Karpas-422 (cell line): Measurements from ENCODE around the gene STAT6. TPM values are rescaled to one million over a fixed set of nuclear protein-coding genes. Genes with fewer than 3 reads are reported as not detected.

Source experiments
- DNase-seq: peaks from one replicate; pipeline ENCODE4 v3.0.0-alpha.2; 2015
- H2AFZ ChIP-seq: fragments of 200-600 bp; sonication (generic); 2 replicates; pipeline ENCODE4 v1.6.1; 2014; ENCODE audit warnings: antibody characterized with exemption, low read length, mixed read lengths
- H3K27ac ChIP-seq: fragments of 200-600 bp; sonication (generic); 2 replicates; pipeline ENCODE4 v1.5.1; 2014; ENCODE audit warnings: mild to moderate bottlenecking, low read length, moderate library complexity
- H3K27me3 ChIP-seq: fragments of 200-600 bp; sonication (generic); 2 replicates; pipeline ENCODE4 v1.6.1; 2014; ENCODE audit warnings: low read length, mixed read lengths
- H3K36me3 ChIP-seq: fragments of 200-600 bp; sonication (generic); 2 replicates; pipeline ENCODE4 v1.6.1; 2014; ENCODE audit warnings: low read length, mixed read lengths; ENCODE audit not compliant: insufficient read depth
- H3K4me1 ChIP-seq: fragments of 200-600 bp; sonication (generic); 2 replicates; pipeline ENCODE4 v1.6.1; 2014; ENCODE audit warnings: mild to moderate bottlenecking, low read length, mixed read lengths
- H3K4me2 ChIP-seq: fragments of 200-600 bp; sonication (generic); 2 replicates; pipeline ENCODE4 v1.6.1; 2014; ENCODE audit warnings: low read length, low read depth, mild to moderate bottlenecking; ENCODE audit not compliant: poor library complexity, severe bottlenecking
- H3K4me3 ChIP-seq: fragments of 200-600 bp; sonication (generic); 2 replicates; pipeline ENCODE4 v1.5.1; 2014; ENCODE audit warnings: mild to moderate bottlenecking, antibody characterized with exemption, low read length, mixed read lengths
- H3K79me2 ChIP-seq: fragments of 200-600 bp; sonication (generic); 2 replicates; pipeline ENCODE4 v1.6.1; 2014; ENCODE audit warnings: mild to moderate bottlenecking, low read length, mixed read lengths
- H3K9ac ChIP-seq: fragments of 200-600 bp; sonication (generic); 2 replicates; pipeline ENCODE4 v1.6.0; 2014; ENCODE audit warnings: low read length
- H3K9me2 ChIP-seq: fragments of 200-600 bp; sonication (generic), shearing (Covaris generic); replicated peaks from 2 replicates; pipeline ENCODE4 v1.6.0; 2014; ENCODE audit warnings: mild to moderate bottlenecking, low read length, moderate library complexity; ENCODE audit not compliant: insufficient read depth
- H3K9me3 ChIP-seq: fragments of 300-700, 200-600 bp; sonication (generic); 2 replicates; pipeline ENCODE4 v1.6.1; 2014; ENCODE audit warnings: low read length, mixed read lengths
- H4K20me1 ChIP-seq: fragments of 200-600 bp; sonication (generic); 2 replicates; pipeline ENCODE4 v1.6.1; 2014; ENCODE audit warnings: mild to moderate bottlenecking, antibody characterized with exemption, low read length, low read depth; ENCODE audit not compliant: insufficient read depth
- total RNA-seq: library from RNA; depleted of rRNA; stranded (reverse); fragments of >200 nt; shearing (Covaris generic); gene quantifications from 2 replicates; pipeline ENCODE4 v1.2.3, GENCODE V29; 2014; ENCODE audit warnings: low replicate concordance; rRNA removed

Gene STAT6, protein sequence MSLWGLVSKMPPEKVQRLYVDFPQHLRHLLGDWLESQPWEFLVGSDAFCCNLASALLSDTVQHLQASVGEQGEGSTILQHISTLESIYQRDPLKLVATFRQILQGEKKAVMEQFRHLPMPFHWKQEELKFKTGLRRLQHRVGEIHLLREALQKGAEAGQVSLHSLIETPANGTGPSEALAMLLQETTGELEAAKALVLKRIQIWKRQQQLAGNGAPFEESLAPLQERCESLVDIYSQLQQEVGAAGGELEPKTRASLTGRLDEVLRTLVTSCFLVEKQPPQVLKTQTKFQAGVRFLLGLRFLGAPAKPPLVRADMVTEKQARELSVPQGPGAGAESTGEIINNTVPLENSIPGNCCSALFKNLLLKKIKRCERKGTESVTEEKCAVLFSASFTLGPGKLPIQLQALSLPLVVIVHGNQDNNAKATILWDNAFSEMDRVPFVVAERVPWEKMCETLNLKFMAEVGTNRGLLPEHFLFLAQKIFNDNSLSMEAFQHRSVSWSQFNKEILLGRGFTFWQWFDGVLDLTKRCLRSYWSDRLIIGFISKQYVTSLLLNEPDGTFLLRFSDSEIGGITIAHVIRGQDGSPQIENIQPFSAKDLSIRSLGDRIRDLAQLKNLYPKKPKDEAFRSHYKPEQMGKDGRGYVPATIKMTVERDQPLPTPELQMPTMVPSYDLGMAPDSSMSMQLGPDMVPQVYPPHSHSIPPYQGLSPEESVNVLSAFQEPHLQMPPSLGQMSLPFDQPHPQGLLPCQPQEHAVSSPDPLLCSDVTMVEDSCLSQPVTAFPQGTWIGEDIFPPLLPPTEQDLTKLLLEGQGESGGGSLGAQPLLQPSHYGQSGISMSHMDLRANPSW
- total RNA-seq = 116 and 140 TPM in 2 replicates

- peaks cover 40% of the 10 kb centered on the region for H3K79me2 ChIP-seq
- H3K27me3 ChIP-seq = no peaks in the 10 kb centered on the region
- peaks cover 48% of the 10 kb centered on the region for H3K4me1 ChIP-seq
- DNase-seq = peak; percentile 96
- H3K4me3 ChIP-seq = peak within 1 kb of the TSS; percentile 96
- peaks cover 14% of the 10 kb centered on the region; the same call in 1 of the 2 replicates for H3K36me3 ChIP-seq
- H3K4me2 ChIP-seq = peak within 1 kb of the TSS; percentile 94
- H3K27ac ChIP-seq = peak within 1 kb of the TSS; percentile 87
- no peaks in the 10 kb centered on the region for H3K9me2 ChIP-seq
- H2AFZ ChIP-seq = peak within 1 kb of the TSS; percentile 80; the same call in 1 of the 2 replicates
- H4K20me1 ChIP-seq = peaks cover 18% of the 10 kb centered on the region
- H3K9ac ChIP-seq = peak within 1 kb of the TSS; percentile 93
- no peaks in the 10 kb centered on the region for H3K9me3 ChIP-seq
Measured at GRCh38 chr12:57111031-57111734, at the start of gene STAT6. TSS of gene STAT6 (minus strand) at chr12:57111362. CDS start at chr12:57108278, 3,084 bp downstream.

GRCh38 chr12:57160741-57161140, 49.6 kb upstream of the STAT6 start:
- DNase-seq = no peak
- H2AFZ ChIP-seq = no peak overlapping the region
- no peak overlapping the region for H3K4me3 ChIP-seq
- H4K20me1 ChIP-seq = no peaks in the 10 kb centered on the region
- no peaks in the 10 kb centered on the region for H3K9me2 ChIP-seq
- H3K27ac ChIP-seq = no peak overlapping the region
- H3K4me2 ChIP-seq = no peak overlapping the region
- H3K36me3 ChIP-seq = no peaks in the 10 kb centered on the region
- H3K79me2 ChIP-seq = no peaks in the 10 kb centered on the region
- no peaks in the 10 kb centered on the region for H3K4me1 ChIP-seq
- no peaks in the 10 kb centered on the region for H3K9me3 ChIP-seq
- H3K27me3 ChIP-seq = no peaks in the 10 kb centered on the region
- no peak overlapping the region for H3K9ac ChIP-seq

- no peak overlapping the region for H2AFZ ChIP-seq
- H3K4me1 ChIP-seq = no peaks in the 10 kb centered on the region
- no peaks in the 10 kb centered on the region for H3K79me2 ChIP-seq
- H3K9me2 ChIP-seq = no peaks in the 10 kb centered on the region
- H3K4me3 ChIP-seq = no peak overlapping the region
- H3K27me3 ChIP-seq = no peaks in the 10 kb centered on the region
- H4K20me1 ChIP-seq = no peaks in the 10 kb centered on the region
- no peak overlapping the region for H3K4me2 ChIP-seq
- no peaks in the 10 kb centered on the region for H3K9me3 ChIP-seq
- H3K36me3 ChIP-seq = no peaks in the 10 kb centered on the region
- H3K9ac ChIP-seq = no peak overlapping the region
- no peak overlapping the region for H3K27ac ChIP-seq
- DNase-seq = no peak
Measured at GRCh38 chr12:57160040-57160439, 48.9 kb upstream of the STAT6 start.

- no peak overlapping the region for H3K9ac ChIP-seq
- no peaks in the 10 kb centered on the region for H3K27me3 ChIP-seq
- no peaks in the 10 kb centered on the region for H3K79me2 ChIP-seq
- no peak overlapping the region for H3K4me2 ChIP-seq
- no peaks in the 10 kb centered on the region; the same call in 1 of the 2 replicates for H3K4me1 ChIP-seq
- no peaks in the 10 kb centered on the region for H3K36me3 ChIP-seq
- H4K20me1 ChIP-seq = no peaks in the 10 kb centered on the region
- H3K27ac ChIP-seq = no peak overlapping the region
- H3K9me3 ChIP-seq = no peaks in the 10 kb centered on the region
- no peaks in the 10 kb centered on the region for H3K9me2 ChIP-seq
- no peak for DNase-seq
- no peak overlapping the region for H3K4me3 ChIP-seq
- H2AFZ ChIP-seq = no peak overlapping the region
Measured at GRCh38 chr12:57159311-57159710, 48.1 kb upstream of the STAT6 start.

DNA sequence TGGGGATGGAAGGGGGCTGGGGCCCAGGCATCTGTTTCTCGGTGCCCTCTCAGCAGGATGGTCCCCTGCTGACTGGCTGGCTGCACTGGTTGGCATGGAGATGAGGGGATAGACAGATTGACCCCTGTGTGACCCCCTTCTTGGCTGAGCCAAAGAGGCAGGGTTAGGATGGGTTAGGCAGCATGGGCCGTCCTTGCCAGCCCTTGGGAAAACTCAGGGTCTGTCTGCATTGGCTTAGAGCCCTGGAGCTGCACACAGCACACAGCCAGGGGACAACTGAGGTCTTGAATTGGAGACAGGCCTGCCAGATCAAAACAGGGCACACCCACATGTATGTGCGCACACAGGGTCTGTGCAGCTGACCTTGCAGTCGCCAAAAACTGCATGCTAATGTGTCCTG, 47.5 kb upstream of the STAT6 start:
- H3K36me3 ChIP-seq = no peaks in the 10 kb centered on the region
- no peak overlapping the region for H2AFZ ChIP-seq
- no peaks in the 10 kb centered on the region for H3K9me2 ChIP-seq
- H3K27ac ChIP-seq = no peak overlapping the region
- H3K79me2 ChIP-seq = no peaks in the 10 kb centered on the region
- no peak overlapping the region for H3K9ac ChIP-seq
- H4K20me1 ChIP-seq = no peaks in the 10 kb centered on the region
- H3K4me2 ChIP-seq = no peak overlapping the region
- no peaks in the 10 kb centered on the region for H3K9me3 ChIP-seq
- no peak for DNase-seq
- no peaks in the 10 kb centered on the region; the same call in 1 of the 2 replicates for H3K4me1 ChIP-seq
- H3K27me3 ChIP-seq = no peaks in the 10 kb centered on the region
- H3K4me3 ChIP-seq = no peak overlapping the region

DNA sequence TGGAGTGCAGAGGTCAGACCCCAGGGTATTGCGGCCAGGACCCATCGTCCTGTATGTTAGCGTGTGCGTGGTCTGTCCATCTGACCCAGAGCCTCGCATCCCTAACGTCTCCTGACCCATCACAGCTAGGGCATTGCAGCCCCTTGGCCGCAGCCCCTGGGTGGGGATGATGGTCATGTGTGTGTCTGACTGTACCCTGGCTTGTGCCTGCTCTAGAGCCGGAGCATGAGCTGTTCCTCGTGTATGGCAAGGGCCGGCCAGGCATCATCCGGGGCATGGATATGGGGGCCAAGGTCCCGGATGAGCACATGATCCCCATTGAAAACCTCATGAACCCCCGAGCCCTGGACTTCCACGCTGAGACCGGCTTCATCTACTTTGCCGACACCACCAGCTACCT, 47.0 kb upstream of the STAT6 start:
- Histone ChIP-seq H2AFZ (no peak overlapping the region), H3K27ac (no peak overlapping the region), H3K9ac (no peak overlapping the region), H3K79me2 (no peaks in the 10 kb centered on the region), H3K36me3 (no peaks in the 10 kb centered on the region), H3K4me3 (no peak overlapping the region), H3K9me3 (no peaks in the 10 kb centered on the region), H3K4me1 (no peaks in the 10 kb centered on the region; the same call in 1 of the 2 replicates), H3K9me2 (no peaks in the 10 kb centered on the region), H4K20me1 (no peaks in the 10 kb centered on the region), H3K27me3 (no peaks in the 10 kb centered on the region), H3K4me2 (no peak overlapping the region)
- no peak for DNase-seq

- no peak overlapping the region for H3K4me3 ChIP-seq
- no peak overlapping the region for H3K9ac ChIP-seq
- no peaks in the 10 kb centered on the region for H4K20me1 ChIP-seq
- no peaks in the 10 kb centered on the region for H3K27me3 ChIP-seq
- no peak overlapping the region for H3K4me2 ChIP-seq
- DNase-seq = no peak
- H3K27ac ChIP-seq = no peak overlapping the region
- no peaks in the 10 kb centered on the region for H3K9me2 ChIP-seq
- H3K79me2 ChIP-seq = no peaks in the 10 kb centered on the region
- H3K9me3 ChIP-seq = no peaks in the 10 kb centered on the region
- no peak overlapping the region for H2AFZ ChIP-seq
- no peaks in the 10 kb centered on the region; the same call in 1 of the 2 replicates for H3K4me1 ChIP-seq
- no peaks in the 10 kb centered on the region for H3K36me3 ChIP-seq
Measured at GRCh38 chr12:57157588-57158173, 46.5 kb upstream of the STAT6 start.
